Mesothelial cell of epicardium (in vitro differentiated cells): ENCODE results near the gene HOXA4. TPM values are rescaled to one million over a fixed set of nuclear protein-coding genes. Genes with fewer than 3 reads are reported as not detected.

Experiments used
- DNase-seq, 2 experiments: peaks; one replicate each; pipeline ENCODE4 v3.0.0; 2021; ENCODE audit warnings: low spot score in 2 of 2; ENCODE audit not compliant: unreplicated experiment in 2 of 2
- H3K27ac Mint-ChIP-seq: 2 replicates; pipeline ENCODE4 v1.8.0; 2021; ENCODE audit warnings: mixed read lengths
- H3K27me3 Mint-ChIP-seq: 2 replicates; pipeline ENCODE4 v1.8.0; 2021; ENCODE audit warnings: low read depth, mixed read lengths
- H3K36me3 Mint-ChIP-seq: 2 replicates; pipeline ENCODE4 v1.8.0; 2021; ENCODE audit warnings: mixed read lengths
- H3K4me1 Mint-ChIP-seq: 2 replicates; pipeline ENCODE4 v1.8.0; 2021; ENCODE audit warnings: mixed read lengths
- H3K4me3 Mint-ChIP-seq: 2 replicates; pipeline ENCODE4 v1.8.0; 2021; ENCODE audit warnings: mild to moderate bottlenecking, moderate library complexity, mixed read lengths
- H3K9me3 Mint-ChIP-seq: 2 replicates; pipeline ENCODE4 v1.8.0; 2021; ENCODE audit warnings: mixed read lengths
- CTCF ChIP-seq: fragments of 200-600 bp; sonication (generic); IDR thresholded peaks from one replicate; pipeline ENCODE4 v1.5.0; 2021; ENCODE audit warnings: antibody characterized with exemption; ENCODE audit not compliant: unreplicated experiment
- total RNA-seq: library from RNA; stranded (reverse); gene quantifications from 3 replicates; pipeline ENCODE4 v1.2.1, GENCODE V29; 2021

The HOXA4 gene
- total RNA-seq, 1 donor from 2014 or later = 55.9 TPM

GRCh38 chr7:27143023-27143949, 12.7 kb upstream of the HOXA4 start, which contains the start of gene HOXA5:
HOXA5 (minus strand) TSS chr7:27143681; CDS start chr7:27143607, 74 bp downstream.
- Mint-ChIP-seq H3K4me1 (peaks cover 64% of the 10 kb centered on the region), H3K27ac (peak within 1 kb of the TSS; percentile 100), H3K4me3 (peak within 1 kb of the TSS; percentile 87), H3K36me3 (peaks cover 44% of the 10 kb centered on the region), H3K27me3 (no peaks in the 10 kb centered on the region), H3K9me3 (no peaks in the 10 kb centered on the region)
- peak; percentile 96 for TF ChIP-seq CTCF
- peak; percentile 83 to 96 for DNase-seq

GRCh38 chr7:27142580-27143022, 12.0 kb upstream of the HOXA4 start:
- H3K36me3 Mint-ChIP-seq = peaks cover 49% of the 10 kb centered on the region
- H3K9me3 Mint-ChIP-seq = no peaks in the 10 kb centered on the region
- DNase-seq = no peak
- H3K27ac Mint-ChIP-seq = peak overlapping the region; percentile 100
- H3K27me3 Mint-ChIP-seq = no peaks in the 10 kb centered on the region
- peaks cover 67% of the 10 kb centered on the region for H3K4me1 Mint-ChIP-seq
- H3K4me3 Mint-ChIP-seq = peak overlapping the region; percentile 87
- TF ChIP-seq CTCF = no peak

- Mint-ChIP-seq H3K27me3 (no peaks in the 10 kb centered on the region), H3K27ac (peak overlapping the region; percentile 100), H3K9me3 (no peaks in the 10 kb centered on the region), H3K36me3 (peaks cover 50% of the 10 kb centered on the region), H3K4me1 (peaks cover 67% of the 10 kb centered on the region), H3K4me3 (peak overlapping the region; percentile 87)
- peak; percentile 25 for TF ChIP-seq CTCF
- peak in 1 of 2 experiments; percentile 59 for DNase-seq
These were observed 11.5 kb upstream of the HOXA4 start for GRCh38 chr7:27141923-27142579.

GRCh38 chr7:27141137-27141922, 10.8 kb upstream of the HOXA4 start:
- Mint-ChIP-seq H3K4me3 (peak overlapping the region; percentile 87), H3K4me1 (peaks cover 67% of the 10 kb centered on the region), H3K9me3 (no peaks in the 10 kb centered on the region)

More at GRCh38 chr7:27141137-27141922, 10.8 kb upstream of the HOXA4 start:
- H3K27me3 Mint-ChIP-seq = no peaks in the 10 kb centered on the region
- H3K27ac Mint-ChIP-seq = peak overlapping the region; percentile 100
- DNase-seq = peak in 1 of 2 experiments; percentile 37
- no peak for TF ChIP-seq CTCF
- H3K36me3 Mint-ChIP-seq = peaks cover 48% of the 10 kb centered on the region
